DMS114 treated with DMSO at 0.1 percent for 48 hours (cell line): Measurements from ENCODE around the gene CAMTA1.
A peak's percentile ranks its signal among the peaks of the same experiment; 100 is the strongest.
"Not testable (repeated sequence)": the region's sequence is repeated elsewhere in the genome, so short reads cannot be mapped to it uniquely, and the experiment has no call there.

ENCODE experiments used
- DNase-seq: peaks from one replicate; lab custom pipeline; 2025; ENCODE audit not compliant: unreplicated experiment; lab: John Stamatoyannopoulos, UW

CAMTA1 gene

DNA sequence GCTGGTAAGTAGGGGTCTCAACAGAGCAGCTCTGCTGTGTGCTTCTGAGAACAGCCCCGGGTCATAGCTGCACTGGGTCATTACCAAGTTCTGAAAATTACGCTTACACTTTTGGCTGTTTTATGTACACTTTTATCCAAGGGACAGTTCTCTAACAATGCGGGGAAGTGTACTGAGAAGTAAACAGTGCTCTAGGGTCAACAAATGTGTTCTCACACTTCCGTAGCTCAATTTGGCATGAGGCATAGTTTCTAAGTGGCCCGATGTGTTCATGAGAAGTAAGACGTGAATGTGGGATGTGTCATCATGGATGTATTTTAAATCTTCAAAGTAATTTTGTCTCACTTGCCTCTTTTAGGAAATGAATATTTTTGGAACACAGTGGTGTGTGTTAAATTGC is 975.0 kb downstream of the CAMTA1 start:
- DNase-seq = no peak

DNA sequence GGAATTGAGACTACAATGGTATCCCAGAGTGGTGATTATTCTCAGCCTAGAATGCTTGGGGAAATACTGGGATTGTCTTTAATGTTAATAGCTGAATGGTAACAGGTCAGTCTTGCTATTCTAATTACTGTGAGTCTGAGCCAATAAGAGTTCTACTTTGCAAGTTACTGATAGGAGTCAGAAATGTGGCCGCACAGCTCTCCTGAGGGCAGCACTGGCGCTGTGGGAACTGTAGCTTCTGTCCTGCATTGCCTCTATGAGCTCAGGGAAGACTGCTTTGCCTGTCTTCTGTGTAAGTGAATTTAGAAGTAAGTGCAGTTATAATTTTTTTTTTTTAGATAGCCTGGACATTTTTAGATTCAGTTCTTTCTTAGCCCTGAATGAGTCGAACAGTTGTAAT is 975.8 kb downstream of the CAMTA1 start:
- DNase-seq = no peak

DNA sequence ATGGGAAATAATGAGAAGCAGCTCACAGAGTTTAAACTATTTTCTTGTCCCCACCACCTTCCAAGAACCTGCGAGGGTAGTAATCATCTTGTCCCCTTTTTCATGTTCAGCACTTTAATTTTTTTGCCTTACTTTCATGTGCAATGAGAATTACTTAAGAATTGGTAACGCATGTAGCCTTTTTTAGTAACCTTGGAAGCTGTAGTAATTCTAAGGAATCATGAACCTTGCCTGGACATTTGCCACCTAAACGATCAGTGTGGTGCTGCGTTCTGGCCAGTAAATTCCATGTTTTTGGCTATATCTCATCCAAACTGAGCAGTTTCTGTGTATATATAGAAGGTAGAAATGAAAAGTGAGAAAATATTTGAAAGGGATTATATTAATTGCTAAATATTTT is 981.9 kb downstream of the CAMTA1 start:
- DNase-seq = no peak

DNA sequence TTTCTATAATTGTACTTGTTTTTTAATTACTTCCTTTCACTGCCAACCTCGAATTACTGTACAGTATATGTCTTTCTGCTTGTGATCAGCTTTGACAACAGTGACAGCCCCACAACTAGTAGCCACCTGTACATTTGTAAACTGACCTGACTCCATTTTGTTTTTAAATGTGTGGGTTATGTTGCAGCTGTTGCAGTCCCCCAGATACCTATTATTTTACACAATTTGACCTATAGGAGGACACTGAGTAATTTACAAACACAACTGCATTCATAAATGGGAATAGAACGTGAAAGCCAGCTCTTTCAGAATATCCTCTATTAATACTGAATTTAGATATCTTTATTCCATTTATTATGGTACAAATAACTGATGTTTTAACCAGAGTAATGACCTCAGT is 983.3 kb downstream of the CAMTA1 start:
- no peak for DNase-seq

DNA sequence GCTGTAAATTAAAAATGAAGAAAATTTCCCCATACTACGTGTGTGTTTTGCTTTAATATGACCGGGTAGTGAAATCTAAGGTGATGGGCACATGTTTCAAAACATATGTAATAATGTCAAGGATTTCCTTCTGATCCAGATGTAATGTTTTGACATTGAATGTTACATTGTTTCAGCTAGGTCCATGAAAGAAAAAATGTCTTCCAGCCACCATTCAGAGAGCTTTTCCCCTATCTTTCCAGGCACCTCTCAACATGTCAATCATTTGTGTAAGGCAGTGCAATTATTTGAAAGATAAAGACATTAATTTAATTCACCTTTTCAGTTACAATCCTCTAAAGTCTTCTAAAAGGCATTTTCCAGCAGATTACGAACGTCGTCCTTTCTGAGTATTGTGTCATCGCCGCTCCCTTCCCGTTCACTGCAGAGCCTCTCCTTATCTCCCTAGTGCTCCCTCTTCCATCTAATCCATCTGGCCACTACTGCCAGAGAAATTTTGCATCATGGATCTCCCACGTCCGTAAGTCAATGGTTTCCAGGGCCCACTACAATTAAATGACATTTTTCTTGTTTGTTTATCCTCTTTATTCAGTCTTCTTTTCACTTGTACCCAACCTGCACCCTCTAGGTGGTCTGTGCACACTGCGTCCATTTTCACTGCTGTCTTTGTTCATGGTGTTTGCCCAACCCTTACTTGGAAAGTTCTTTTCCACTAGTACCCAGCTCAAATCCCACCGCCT is 984.6 kb downstream of the CAMTA1 start:
- no peak for DNase-seq

DNA sequence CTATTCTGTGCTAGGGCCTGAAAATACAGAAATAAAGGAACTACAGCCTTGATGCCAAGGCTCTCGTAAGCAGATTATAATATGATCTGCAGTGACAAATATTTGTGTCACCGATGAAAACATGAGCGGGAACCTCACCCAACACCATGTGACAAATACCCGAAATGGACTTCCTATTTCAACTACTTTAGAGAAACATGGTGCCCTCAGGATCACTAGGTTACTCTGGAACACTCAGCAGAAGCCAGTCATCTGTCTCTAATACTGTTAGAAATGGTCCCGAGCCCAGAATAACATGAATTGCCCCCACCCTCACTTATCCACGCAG is 985.4 kb downstream of the CAMTA1 start:
- DNase-seq = no peak

DNA sequence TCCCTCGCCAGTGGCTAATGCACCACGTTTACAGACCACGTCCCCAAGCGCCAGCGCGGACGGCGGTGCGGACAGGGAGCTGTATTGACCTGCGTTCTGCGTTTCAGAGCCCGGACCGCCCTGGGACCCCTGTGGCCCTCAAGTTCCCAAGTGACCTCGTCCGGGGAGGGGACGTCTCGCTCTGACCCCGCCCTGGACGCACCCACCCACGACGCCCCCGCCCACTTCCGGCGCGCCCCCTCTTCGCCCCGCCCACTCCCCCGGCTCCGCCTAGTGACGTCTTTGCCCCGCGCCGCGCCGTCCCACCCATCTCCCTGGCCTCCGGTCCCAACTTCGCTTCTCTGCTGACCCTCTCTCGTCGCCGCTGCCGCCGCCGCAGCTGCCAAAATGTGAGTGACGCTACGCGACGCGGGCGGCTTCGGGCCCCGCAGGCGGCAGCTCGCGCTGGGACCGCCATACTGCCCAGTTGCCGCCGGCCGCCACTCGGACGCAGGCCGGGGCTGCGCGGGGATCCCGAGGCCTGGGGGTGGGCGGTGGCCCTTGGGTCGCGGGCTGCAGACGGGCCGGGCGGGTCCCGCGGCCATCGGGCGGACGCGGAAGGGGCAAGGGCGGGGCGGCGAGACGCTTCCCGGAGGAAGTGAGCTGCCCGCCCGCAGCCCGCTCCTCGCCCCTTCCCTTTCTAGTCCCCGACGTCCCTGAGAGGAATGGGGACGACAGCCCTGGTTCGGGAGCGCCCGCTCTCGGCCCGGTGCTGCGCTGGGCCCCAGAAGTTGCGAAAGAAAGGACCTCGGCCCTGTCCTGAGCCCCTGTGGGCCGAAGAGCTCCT is 986.0 kb downstream of the CAMTA1 start, which contains the start of gene VAMP3:
Gene VAMP3, plus strand, starts transcription at position 300 of the 826 bp plus-strand sequence. Its CDS starts 88 bp downstream, at position 388.
- DNase-seq = peak; percentile 62

DNA sequence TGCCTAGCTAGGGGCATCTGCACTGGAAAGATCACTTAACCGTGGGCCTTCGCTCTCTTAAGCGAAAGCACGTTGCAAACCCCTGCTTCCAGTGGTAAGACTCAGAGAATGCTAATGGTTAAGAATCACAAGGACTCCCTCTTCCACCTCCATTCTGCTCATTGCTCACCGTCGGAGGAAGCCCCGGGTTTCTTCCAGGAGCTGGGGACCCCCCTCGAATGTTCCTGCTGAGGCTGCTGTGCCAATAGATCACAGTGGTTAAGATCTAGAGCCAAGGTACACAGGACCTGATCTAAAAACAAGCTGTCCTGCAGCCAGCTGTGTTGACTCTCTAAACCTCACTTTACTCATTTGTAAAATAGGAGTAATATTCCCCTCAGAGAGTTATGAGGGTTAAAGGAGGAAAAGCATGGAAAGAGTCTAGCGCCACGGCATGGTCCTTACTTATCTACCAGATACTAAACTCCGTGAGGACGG is 986.6 kb downstream of the CAMTA1 start:
- no peak for DNase-seq

DNA sequence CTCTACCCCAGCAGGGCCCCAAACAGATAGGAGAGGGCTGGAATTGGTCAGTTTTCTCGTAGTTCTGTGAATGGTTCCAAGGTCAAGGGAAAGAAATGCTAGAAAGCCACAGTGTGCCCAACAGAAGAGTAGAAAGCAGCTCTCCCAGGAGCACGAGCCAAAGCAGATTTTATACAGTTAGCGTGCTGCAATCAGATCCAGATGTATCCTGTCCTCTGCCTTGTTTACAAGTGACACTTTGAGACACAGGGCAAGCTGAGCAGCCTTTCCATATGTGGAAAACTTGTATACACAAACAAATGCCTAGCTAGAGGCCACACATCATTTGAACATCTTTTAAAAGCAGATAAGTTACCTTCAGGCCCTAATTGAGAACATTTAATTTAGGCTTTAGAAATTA is 992.3 kb downstream of the CAMTA1 start:
- DNase-seq = no peak

DNA sequence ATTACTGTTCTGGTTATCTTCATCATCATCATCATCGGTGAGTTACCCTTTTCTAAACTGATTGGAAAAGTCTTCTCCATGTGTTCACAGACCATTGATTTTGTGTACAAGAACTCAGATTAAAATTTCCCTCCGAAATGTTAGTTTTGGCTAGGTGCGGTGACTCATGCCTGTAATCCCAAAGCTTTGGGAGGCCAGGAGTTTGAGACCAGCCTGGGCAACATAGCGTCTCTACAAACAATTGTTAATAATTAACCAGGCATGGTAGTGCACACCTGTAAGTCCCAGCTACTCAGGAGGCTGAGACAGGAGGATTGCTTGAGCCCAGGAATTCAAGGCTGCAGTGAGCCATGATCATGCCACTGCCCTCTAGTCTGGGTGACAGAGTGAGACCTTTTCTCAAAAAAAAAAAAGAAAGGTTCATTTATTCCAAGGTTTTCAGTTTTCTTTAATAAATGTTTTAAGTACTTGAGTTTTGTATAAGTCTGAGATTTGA is 992.9 kb downstream of the CAMTA1 start:
- DNase-seq = no peak

DNA sequence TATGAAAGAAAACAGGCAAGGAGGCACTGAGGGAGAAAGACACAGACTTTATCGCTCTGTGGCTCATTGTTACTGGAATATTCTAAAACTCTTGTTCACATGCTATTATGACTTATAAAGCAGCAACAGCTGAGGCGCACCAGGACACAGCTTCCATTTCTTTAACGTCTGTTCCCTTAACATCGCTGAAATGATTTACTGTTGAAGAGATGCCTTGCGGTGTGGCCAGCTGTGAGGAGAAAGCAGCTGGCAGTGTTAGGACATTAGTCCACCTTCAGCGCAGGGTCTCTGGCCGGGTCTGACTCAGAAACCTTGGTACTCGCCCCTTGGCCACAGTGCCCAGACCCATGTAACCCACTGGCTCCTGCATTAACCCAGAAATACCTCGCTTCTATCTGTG is 995.7 kb downstream of the CAMTA1 start:
- no peak for DNase-seq

DNA sequence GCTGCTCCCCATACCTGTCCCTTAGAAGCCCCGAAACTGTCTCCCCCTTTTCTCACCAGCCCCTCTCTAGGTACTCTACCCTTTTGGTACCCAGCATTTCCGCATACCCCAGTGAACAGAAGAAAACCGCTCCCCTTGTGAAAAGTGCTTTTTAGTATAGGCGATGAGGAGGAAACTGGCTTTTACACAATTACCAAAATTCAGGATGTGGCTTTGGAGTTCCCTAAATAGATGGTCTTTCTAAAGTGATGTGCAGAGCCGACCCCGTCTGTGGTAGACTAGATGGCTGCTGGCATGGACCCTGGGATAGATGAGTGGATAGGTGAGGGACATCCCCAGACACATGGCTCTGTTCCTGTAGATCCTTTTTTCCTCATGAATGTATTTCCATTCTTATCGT is 996.2 kb downstream of the CAMTA1 start:
- no peak for DNase-seq

DNA sequence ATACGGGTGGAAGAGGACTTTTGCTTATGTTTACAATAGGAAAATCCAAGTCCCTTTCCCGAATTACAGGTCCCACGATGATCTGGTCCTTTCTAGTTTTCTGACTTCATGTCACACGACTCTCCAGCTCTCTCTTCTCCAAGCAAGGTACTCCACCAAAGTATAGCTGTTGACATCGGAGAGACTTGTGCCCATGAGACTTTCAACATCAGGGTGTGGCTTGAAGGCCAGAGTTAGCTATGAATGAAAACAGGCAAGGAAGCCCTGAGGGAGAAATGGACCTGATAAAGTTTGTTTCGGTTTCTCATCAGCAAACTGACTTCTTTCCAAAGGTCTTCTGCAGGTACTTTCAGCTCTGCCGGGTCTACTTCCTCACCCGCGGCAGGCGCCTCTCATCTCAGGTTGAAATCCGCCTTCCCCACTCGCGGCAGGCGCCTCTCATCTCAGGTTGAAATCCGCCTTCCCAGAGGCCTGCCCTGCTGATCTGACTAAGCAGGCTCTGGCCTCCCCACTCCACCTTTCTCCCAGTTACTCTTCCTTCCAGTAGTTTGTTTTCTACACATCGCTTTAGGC is 996.8 kb downstream of the CAMTA1 start:
- DNase-seq = no peak

DNA sequence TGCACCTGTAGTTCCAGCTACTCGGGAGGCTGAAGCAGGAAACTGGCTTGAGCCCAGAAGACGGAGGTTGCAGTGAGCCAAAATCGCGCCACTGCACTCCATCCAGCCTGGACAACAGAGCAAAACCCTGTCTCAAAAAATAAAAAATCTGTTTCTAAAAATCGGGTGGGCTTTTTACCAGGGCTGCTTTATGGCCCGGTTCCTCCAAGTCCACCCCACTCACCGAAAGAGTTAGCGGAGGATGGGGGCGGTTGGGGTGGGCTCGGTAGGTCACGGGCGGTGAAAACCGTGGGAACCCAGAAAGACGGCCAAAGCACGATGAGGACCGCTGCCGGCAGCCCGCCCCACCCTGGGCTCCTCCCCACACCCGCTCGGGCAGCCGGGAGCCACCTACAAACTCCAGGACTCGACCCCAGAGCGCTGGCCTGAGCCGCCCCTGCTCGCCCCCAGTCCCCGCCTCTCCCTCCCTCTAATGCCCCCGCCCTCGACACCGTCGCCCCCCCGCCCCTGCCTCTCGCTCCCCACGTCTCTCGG is 998.0 kb downstream of the CAMTA1 start:
- peak; percentile 44 for DNase-seq

DNA sequence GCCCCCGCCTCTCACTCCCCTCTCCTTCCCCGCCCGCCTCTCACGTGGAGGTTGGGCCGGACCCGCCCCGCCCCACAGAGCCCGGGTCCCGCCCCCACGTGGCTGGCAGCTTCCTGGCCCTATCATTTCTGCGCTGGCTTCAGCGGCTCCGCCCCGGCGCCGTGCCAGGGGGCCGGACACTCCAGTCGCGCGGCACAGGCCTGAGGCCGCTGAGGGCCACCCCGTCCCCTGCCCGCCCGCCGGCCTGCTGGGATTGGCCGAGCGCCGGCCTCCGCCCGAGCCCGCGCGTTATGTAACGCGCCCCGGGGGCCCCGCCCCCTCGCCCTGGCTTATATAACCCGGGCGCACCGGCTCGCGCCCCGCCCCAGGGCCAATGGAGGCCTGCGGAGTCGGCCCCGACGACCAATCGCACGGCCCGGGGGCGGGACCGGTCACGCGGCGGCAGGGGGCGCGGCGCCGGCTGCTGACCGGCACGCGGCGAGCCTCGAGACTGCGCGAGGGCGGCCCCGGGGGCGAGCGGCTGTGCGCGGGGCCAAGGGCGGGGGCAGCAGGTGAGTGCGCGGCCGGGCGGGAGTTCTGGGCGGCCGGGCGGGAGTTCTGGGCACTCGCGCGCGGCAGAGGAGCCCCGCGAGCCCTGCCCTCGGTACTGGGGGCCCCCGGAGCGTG is 998.7 kb downstream of the CAMTA1 start, which contains the start of gene PER3:
Gene PER3, plus strand, starts transcription at position 466 of the 666 bp plus-strand sequence. CDS start 587 bp downstream, outside the sequence.
- peak; percentile 93 for DNase-seq

DNA sequence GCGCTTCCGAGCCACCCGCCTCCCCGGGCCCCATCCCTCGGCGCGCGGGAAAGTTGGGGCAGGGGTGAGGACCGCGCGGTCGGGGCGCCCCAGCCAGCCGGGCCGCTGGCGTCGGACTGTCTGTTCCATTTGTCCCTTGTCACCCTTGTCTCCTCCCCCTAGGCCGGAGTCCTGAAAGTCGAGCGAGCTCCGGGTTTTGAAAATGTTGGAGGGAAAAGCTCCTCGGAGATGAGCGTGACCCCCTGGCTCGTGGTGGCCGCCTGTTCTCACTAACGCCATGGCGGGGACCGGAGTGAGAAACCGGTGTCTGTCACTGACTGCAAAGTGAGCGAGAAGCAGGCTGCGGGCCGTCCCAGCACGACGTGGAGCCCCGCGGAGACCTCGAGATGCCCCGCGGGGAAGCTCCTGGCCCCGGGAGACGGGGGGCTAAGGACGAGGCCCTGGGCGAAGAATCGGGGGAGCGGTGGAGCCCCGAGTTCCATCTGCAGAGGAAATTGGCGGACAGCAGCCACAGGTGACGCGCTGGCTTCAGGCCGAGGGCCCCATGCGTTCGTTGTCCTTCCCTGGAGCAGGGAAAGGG is 999.3 kb downstream of the CAMTA1 start:
- DNase-seq = no peak

DNA sequence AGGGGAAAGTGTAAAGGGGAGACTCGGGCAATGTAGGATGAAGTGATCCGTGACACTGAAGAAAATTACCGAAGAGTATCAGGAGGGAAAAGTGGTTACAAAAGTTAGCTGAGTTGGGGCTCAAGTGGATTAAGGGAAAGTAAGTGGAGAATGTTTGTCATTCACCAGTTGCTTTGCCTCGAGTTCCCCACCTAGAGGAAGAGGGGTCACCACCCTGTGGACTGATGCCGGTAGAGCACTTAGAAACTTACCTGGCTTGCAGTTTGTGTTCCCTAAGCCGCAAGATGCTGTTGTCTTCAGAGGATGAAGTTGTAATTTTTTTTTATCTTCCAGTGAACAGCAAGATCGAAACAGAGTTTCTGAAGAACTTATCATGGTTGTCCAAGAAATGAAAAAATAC is 999.9 kb downstream of the CAMTA1 start:
- DNase-seq = no peak

DNA sequence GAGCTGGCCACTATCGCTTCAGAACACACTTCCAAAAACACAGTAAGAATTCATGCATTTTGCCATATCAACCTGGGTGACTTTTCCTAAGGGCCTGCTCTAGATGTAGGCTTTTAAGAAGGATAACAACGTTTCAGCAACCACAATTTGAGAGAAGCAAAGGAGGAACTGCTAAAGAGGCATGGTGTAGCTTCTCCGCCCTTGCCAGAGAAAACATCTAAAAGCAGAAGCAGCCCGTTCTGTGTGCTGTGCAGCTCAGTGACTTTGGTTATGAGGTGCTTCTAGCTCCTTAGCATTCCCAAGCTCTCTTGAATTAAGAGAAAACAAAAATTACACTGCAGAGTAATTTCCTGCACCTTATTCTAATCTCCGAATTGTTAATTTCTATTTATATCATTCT is 1001.5 kb downstream of the CAMTA1 start:
- no peak for DNase-seq

DNA sequence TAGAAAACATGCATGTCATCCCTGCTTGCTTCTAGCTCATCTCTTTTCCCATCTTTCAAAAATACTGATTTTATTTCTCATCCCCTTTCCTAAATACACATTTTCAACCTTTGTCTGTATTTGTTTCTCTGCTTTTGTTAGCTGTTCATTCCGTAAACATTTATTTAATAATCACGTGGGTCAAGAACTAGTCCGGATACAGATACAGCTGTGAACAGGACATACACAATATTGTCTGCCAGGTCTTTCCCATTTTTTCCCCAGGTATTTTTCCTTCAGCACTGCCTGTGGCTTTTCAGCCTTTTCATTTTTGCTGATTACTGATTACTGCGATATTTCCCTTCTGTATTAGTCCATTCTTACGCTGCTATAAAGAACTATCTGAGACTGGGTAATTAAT is 1004.6 kb downstream of the CAMTA1 start:
- DNase-seq = no peak

DNA sequence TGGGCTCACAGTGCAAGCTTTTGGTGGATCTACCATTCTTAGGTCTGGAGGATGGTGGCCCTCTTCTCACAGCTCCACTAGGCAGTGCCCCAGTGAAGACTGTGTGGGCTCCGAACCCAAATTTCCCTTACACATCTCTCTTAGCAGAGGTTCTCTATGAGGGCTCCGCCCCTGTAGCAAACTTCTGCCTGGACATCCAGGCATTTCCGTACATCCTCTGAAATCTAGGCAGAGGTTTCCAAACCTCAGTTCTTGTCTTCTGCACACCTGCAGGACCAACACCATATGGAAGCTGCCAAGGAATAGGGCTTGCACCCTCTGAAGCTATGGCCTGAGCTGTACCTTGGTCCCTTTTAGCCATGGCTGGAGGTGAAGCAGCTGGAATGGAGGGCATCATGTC is 1005.8 kb downstream of the CAMTA1 start:
- DNase-seq = not testable (repeated sequence)

DNA sequence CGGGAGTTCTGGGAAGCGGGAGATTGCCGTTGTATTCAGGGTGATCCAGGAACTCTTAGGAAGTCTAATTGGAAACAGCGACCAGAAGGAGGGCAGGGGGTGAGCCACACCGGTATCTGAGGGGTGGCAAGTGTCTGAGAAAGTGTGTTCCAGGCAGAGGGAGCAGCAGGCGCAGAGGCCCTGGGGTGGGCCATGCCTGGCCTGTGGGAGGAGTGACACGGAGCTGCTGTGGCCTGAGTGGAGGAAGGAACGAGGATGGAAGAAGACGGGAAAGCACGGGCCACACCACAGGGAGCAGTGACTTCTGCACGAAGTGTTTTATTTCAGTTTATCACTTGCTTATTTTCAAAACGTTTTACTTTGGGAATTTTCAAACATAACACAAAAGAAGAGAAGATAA is 1010.2 kb downstream of the CAMTA1 start:
- no peak for DNase-seq
